HepG2 (cell line): ENCODE results near the gene BMPER. TPM values are rescaled to one million over a fixed set of nuclear protein-coding genes. Genes with fewer than 3 reads are reported as not detected.

Experiments
- ATAC-seq: fragments of 200-7000 bp; cut with Tn5 transposase; 3 replicates; pipeline ENCODE4 v1.9.1; 2020; ENCODE audit warnings: mild to moderate bottlenecking, moderate library complexity
- BruUV-seq: library from RNA; stranded (reverse); fragments of 400-500 nt; replicated peaks from 2 replicates; lab custom pipeline; 2021; lab: Mats Ljungman, UMichigan
- CTCF ChIA-PET: fragments of 300-600 bp; formaldehyde crosslinking; extraction: SDS; loops from one replicate; lab custom pipeline; 2021; ENCODE audit warnings: low total read pairs, inconsistent platforms, low intra/inter-chr PET ratio; lab: Yijun Ruan, JAX
- POLR2A ChIA-PET: fragments of 350-600 bp; sonication (Branson Sonifier 250); formaldehyde crosslinking; loops from one replicate; lab custom pipeline; 2020; ENCODE audit warnings: antibody characterized with exemption, inconsistent platforms; lab: Yijun Ruan, JAX
- DNase-seq: peaks from one replicate; pipeline ENCODE4 v3.0.0-alpha.2; 2015; ENCODE audit warnings: low spot score
- FAIRE-seq: peaks from 3 replicates; lab custom pipeline; 2011; peaks lifted over from hg19 to GRCh38; lab: Jason Lieb, UNC
- H2AFZ ChIP-seq: one replicate; pipeline ENCODE4 v1.6.1; 2011; ENCODE audit warnings: low read length, inconsistent platforms
- H3K27ac ChIP-seq: fragments of 300-600 bp; 3 replicates; pipeline ENCODE4 v1.8.0; 2011; ENCODE audit warnings: mixed run types, mild to moderate bottlenecking, mixed read lengths, low read length, inconsistent platforms; ENCODE audit not compliant: insufficient read depth; ENCODE audit errors: extremely low read length
- H3K27me3 ChIP-seq, 2 experiments: fragments of 200-600 bp in 1 of 2; 2 replicates in 1 of 2; 3 replicates in 1 of 2; pipeline versions ENCODE4 v1.6.0 to v1.8.0; 2011; ENCODE audit warnings: low read length in 2 of 2, mild to moderate bottlenecking in 2 of 2, moderate library complexity in 2 of 2, inconsistent platforms in 1 of 2; ENCODE audit not compliant: insufficient read depth in 2 of 2, control insufficient read depth in 1 of 2
- H3K36me3 ChIP-seq, 2 experiments: fragments of 200-600 bp in 1 of 2; replicated peaks in 1 of 2; 2 replicates in 1 of 2; 3 replicates in 1 of 2; pipeline versions ENCODE4 v1.5.1 to v1.8.0; 2011; ENCODE audit warnings: low read length in 2 of 2, inconsistent platforms in 1 of 2; ENCODE audit not compliant: insufficient read depth in 2 of 2, control insufficient read depth in 1 of 2
- H3K4me1 ChIP-seq: 2 replicates; pipeline ENCODE4 v1.5.1; 2012; ENCODE audit warnings: low read length, inconsistent platforms; ENCODE audit not compliant: insufficient read depth
- H3K4me2 ChIP-seq: 2 replicates; pipeline ENCODE4 v1.6.0; 2011; ENCODE audit warnings: low read depth, low read length, inconsistent platforms
- H3K4me3 ChIP-seq, 3 experiments: fragments of 200-600 bp in 1 of 3; sonication (generic), shearing (Covaris generic) in 1 of 3; replicated peaks in 1 of 3; 2 replicates each; pipeline ENCODE4 v1.5.1; 2011 to 2016; ENCODE audit warnings: low read length in 3 of 3, inconsistent platforms in 2 of 3, low read depth in 2 of 3, mild to moderate bottlenecking in 2 of 3, control low read depth in 1 of 3, mixed read lengths in 1 of 3; ENCODE audit not compliant: insufficient read depth in 1 of 3
- H3K79me2 ChIP-seq: one replicate; pipeline ENCODE4 v1.6.1; 2011; ENCODE audit warnings: low read length, inconsistent platforms; ENCODE audit not compliant: insufficient read depth
- H3K9ac ChIP-seq: 2 replicates; pipeline ENCODE4 v1.6.0; 2011; ENCODE audit warnings: mild to moderate bottlenecking, low read depth, low read length, inconsistent platforms; ENCODE audit not compliant: insufficient read depth
- H3K9me3 ChIP-seq: 2 replicates; pipeline ENCODE4 v1.5.1; 2012; ENCODE audit warnings: mild to moderate bottlenecking, low read length
- H4K20me1 ChIP-seq: 2 replicates; pipeline ENCODE4 v1.6.0; 2011; ENCODE audit warnings: inconsistent platforms, mild to moderate bottlenecking, low read length, moderate library complexity; ENCODE audit not compliant: insufficient read depth
- CBX2 ChIP-seq, 2 experiments: fragments of 200-600 bp in 1 of 2; sonication (generic); formaldehyde crosslinking in 1 of 2; IDR thresholded peaks; 2 replicates each; pipeline versions ENCODE4 v1.7.0 to v1.8.1; 2018 to 2022; ENCODE audit warnings: low read depth in 2 of 2, low read length in 1 of 2, mild to moderate bottlenecking in 1 of 2, missing genetic modification reagents in 1 of 2
- FOXP1 ChIP-seq, 2 experiments: fragments of 450-650 bp in 1 of 2; IDR thresholded peaks; 2 replicates each; pipeline ENCODE4 v1.6.1; 2017 to 2018; ENCODE audit warnings: antibody characterized with exemption in 1 of 2
- HNF4A ChIP-seq: sonication (generic); formaldehyde crosslinking; IDR thresholded peaks from 2 replicates; pipeline ENCODE4 v1.4.0; 2020; ENCODE audit warnings: missing genetic modification reagents
- JDP2 ChIP-seq: sonication (generic); formaldehyde crosslinking; IDR thresholded peaks from 2 replicates; pipeline ENCODE4 v1.8.1; 2022; ENCODE audit warnings: missing genetic modification reagents, borderline replicate concordance
- KLF15 ChIP-seq: sonication (generic); formaldehyde crosslinking; IDR thresholded peaks from 2 replicates; pipeline ENCODE4 v1.8.1; 2023; ENCODE audit warnings: borderline replicate concordance, mild to moderate bottlenecking, inconsistent platforms, missing genetic modification reagents, mixed read lengths
- ZFP1 ChIP-seq: IDR thresholded peaks from 2 replicates; pipeline ENCODE4 v1.6.1; 2016
- ZNF468 ChIP-seq: sonication (generic); formaldehyde crosslinking; IDR thresholded peaks from 2 replicates; pipeline ENCODE4 v1.8.0; 2022; ENCODE audit warnings: mild to moderate bottlenecking, moderate library complexity, missing genetic modification reagents
- ZNF501 ChIP-seq: sonication (generic); formaldehyde crosslinking; IDR thresholded peaks from 2 replicates; pipeline ENCODE4 v1.5.1; 2020; ENCODE audit warnings: mild to moderate bottlenecking, moderate library complexity, missing genetic modification reagents
- ZNF782 ChIP-seq: sonication (generic); formaldehyde crosslinking; IDR thresholded peaks from 2 replicates; pipeline ENCODE4 v1.4.0; 2020; ENCODE audit warnings: missing genetic modification reagents, mild to moderate bottlenecking, borderline replicate concordance
- WGBS: methylation state at CpG from one replicate; pipeline ENCODE4 v1.1.6; 2017; ENCODE audit warnings: low lambda C conversion rate; 5-methylcytosine and 5-hydroxymethylcytosine counted together
- in situ Hi-C: cut with HindIII; loops from 2 replicates; pipeline ENCODE4 v1.10.0; 2017; ENCODE audit warnings: low pct_unique_long_range_greater_than_20kb; ENCODE audit not compliant: extremely low pct_ligation_motif_present
- intact Hi-C: fragments of 100-400 bp; cut with micrococcal nuclease; formaldehyde crosslinking; loops from one replicate; pipeline ENCODE4 v1.10.0; 2022; ENCODE audit not compliant: unreplicated experiment
- polyA plus RNA-seq, 8 experiments: library from polyadenylated mRNA; depleted of rRNA in 3 of 8; stranded (reverse) in 7 of 8; unstranded in 1 of 8; fragments of >200 nt; fragmentation: Illumina TruSeq in 4 of 8; extraction: Trizol in 4 of 8; gene quantifications; 2 replicates each; pipeline versions ENCODE4 v1.2.1 to v1.2.3, GENCODE V29; 2011 to 2016; ENCODE audit warnings: low read depth in 4 of 8, missing spikeins in 1 of 8, mixed read lengths in 1 of 8; ENCODE audit not compliant: insufficient read depth in 1 of 8
- total RNA-seq, 5 experiments: library from RNA; depleted of rRNA; stranded (reverse); fragments of >200 nt; fragmentation: Illumina TruSeq; extraction: Trizol; gene quantifications; 2 replicates each; pipeline ENCODE4 v1.2.3, GENCODE V29; 2016; ENCODE audit warnings: low read depth in 1 of 5

BMPER gene
- total and polyA plus RNA-seq, 2 of the 13 experiments (the other 11 are each of a cell fraction or from before 2014, with no cell fraction given) = not detected

- peaks cover 0 to 9% of the 10 kb centered on the region in 2 experiments; a peak in 1 of 5 replicates for H3K27me3 ChIP-seq
- H3K9ac ChIP-seq = no peak overlapping the region
- DNase-seq (no peak), ATAC-seq (no peak), FAIRE-seq (no peak)
- no peaks in the 10 kb centered on the region for H3K9me3 ChIP-seq
- H3K79me2 ChIP-seq = no peaks in the 10 kb centered on the region
- H3K4me2 ChIP-seq = no peak overlapping the region
- intact Hi-C loops (no loop called here), in situ Hi-C loops (no loop called here)
- H3K36me3 ChIP-seq = no peaks in the 10 kb centered on the region
- 50% methylated on average over 5 of the region's 5 CpGs for WGBS
- BruUV-seq = no TSS peak
- no peak overlapping the region for H3K27ac ChIP-seq
- no peaks in the 10 kb centered on the region for H3K4me1 ChIP-seq
- POLR2A ChIA-PET = no interaction called here
- H2AFZ ChIP-seq = no peak overlapping the region
- H3K4me3 ChIP-seq = no peak overlapping the region
- no peaks in the 10 kb centered on the region for H4K20me1 ChIP-seq
- TF ChIP-seq CBX2 (IDR thresholded peaks at IDR 0.05; ENCODE audit: low read depth, low read length) = no peak
- TF ChIP-seq CBX2 (CRISPR knock-in tag; IDR thresholded peaks at IDR 0.05; ENCODE audit: low read depth) = no peak
- TF ChIP-seq FOXP1 (IDR thresholded peaks at IDR 0.05) = no peak
- no peak for TF ChIP-seq FOXP1 (CRISPR knock-in tag; IDR thresholded peaks at IDR 0.05)
- TF ChIP-seq ZFP1 = no peak
- TF ChIP-seq ZNF501 (CRISPR knock-in tag) = no peak
- no peak for TF ChIP-seq ZNF468 (CRISPR knock-in tag)
- no peak for TF ChIP-seq ZNF782 (CRISPR knock-in tag)
- TF ChIP-seq HNF4A (CRISPR knock-in tag) = no peak
- no peak for TF ChIP-seq KLF15 (CRISPR knock-in tag)
- no peak for TF ChIP-seq JDP2 (CRISPR knock-in tag)
- TF ChIP-seq, all 625 proteins: peak for 0
- CTCF ChIA-PET = no interaction called here
Measured at GRCh38 chr7:34070511-34071323, 165.4 kb downstream of the BMPER start.
